HepG2 (cell line): Measurements from ENCODE around the gene TYMS. TPM values are rescaled to one million over a fixed set of nuclear protein-coding genes. Genes with fewer than 3 reads are reported as not detected.

Experiments used
- MXI1 ChIP-seq: IDR thresholded peaks from 3 replicates; pipeline ENCODE4 v1.6.1; 2012; ENCODE audit warnings: low read depth, low read length, inconsistent platforms, borderline replicate concordance
- ZBTB40 ChIP-seq, 2 experiments: fragments of 450-650 bp in 1 of 2; sonication (generic) in 1 of 2; formaldehyde crosslinking in 1 of 2; IDR thresholded peaks; 2 replicates each; pipeline versions ENCODE4 v1.6.1 to v1.8.0; 2016 to 2022; ENCODE audit warnings: antibody characterized with exemption in 1 of 2, mild to moderate bottlenecking in 1 of 2, missing genetic modification reagents in 1 of 2
- ZNF253 ChIP-seq: sonication (generic); formaldehyde crosslinking; IDR thresholded peaks from 2 replicates; pipeline ENCODE4 v1.8.0; 2022; ENCODE audit warnings: mild to moderate bottlenecking, missing genetic modification reagents, borderline replicate concordance
- ZNF800 ChIP-seq: sonication (generic); formaldehyde crosslinking; IDR thresholded peaks from 2 replicates; pipeline ENCODE4 v1.4.0; 2020; ENCODE audit warnings: missing genetic modification reagents
- polyA plus RNA-seq, 8 experiments: library from polyadenylated mRNA; depleted of rRNA in 3 of 8; stranded (reverse) in 7 of 8; unstranded in 1 of 8; fragments of >200 nt; fragmentation: Illumina TruSeq in 4 of 8; extraction: Trizol in 4 of 8; gene quantifications; 2 replicates each; pipeline versions ENCODE4 v1.2.1 to v1.2.3, GENCODE V29; 2011 to 2016; ENCODE audit warnings: low read depth in 4 of 8, missing spikeins in 1 of 8, mixed read lengths in 1 of 8; ENCODE audit not compliant: insufficient read depth in 1 of 8
- total RNA-seq, 5 experiments: library from RNA; depleted of rRNA; stranded (reverse); fragments of >200 nt; fragmentation: Illumina TruSeq; extraction: Trizol; gene quantifications; 2 replicates each; pipeline ENCODE4 v1.2.3, GENCODE V29; 2016; ENCODE audit warnings: low read depth in 1 of 5

TYMS gene
- total and polyA plus RNA-seq, 2 of the 13 experiments (the other 11 are each of a cell fraction or from before 2014, with no cell fraction given), result 80.1 to 106 TPM

- no peak for TF ChIP-seq ZBTB40 (IDR thresholded peaks at IDR 0.05)
- peak; percentile 20; the same call in 1 of the 2 replicates for TF ChIP-seq ZBTB40 (CRISPR knock-in tag; IDR thresholded peaks at IDR 0.05)
- no peak for TF ChIP-seq ZNF800 (CRISPR knock-in tag)
- TF ChIP-seq MXI1, result peak; percentile 37; the same call in 1 of the 3 replicates
- no peak for TF ChIP-seq ZNF253
Observed at GRCh38 chr18:703213-703967, 45.9 kb downstream of the TYMS start (continued).
